ENCODE data around the gene KRT39. TPM values are rescaled to one million over a fixed set of nuclear protein-coding genes. Genes with fewer than 3 reads are reported as not detected.
"Not testable (repeated sequence)": the region's sequence is repeated elsewhere in the genome, so short reads cannot be mapped to it uniquely, and the experiment has no call there.

Gene KRT39
- polyA plus RNA-seq, 1 donor: not detected

GRCh38 chr17:41003926-41004325 lies 37.2 kb upstream of the KRT39 start:
- Histone ChIP-seq H3K27me3 (ENCODE audit: control insufficient read depth, insufficient read depth, low read length) (peaks cover 2% of the 10 kb centered on the region), H3K36me3 (ENCODE audit: control insufficient read depth, insufficient read depth, low read length) (no peaks in the 10 kb centered on the region), H3K4me3 (ENCODE audit: low read length) (no peak overlapping the region), H3K4me1 (ENCODE audit: control insufficient read depth, insufficient read depth, low read length) (no peaks in the 10 kb centered on the region), H3K27ac (ENCODE audit: low read length) (no peak overlapping the region), H3K9me3 (ENCODE audit: control insufficient read depth, low read depth, low read length) (no peaks in the 10 kb centered on the region)
- WGBS (ENCODE audit: insufficient coverage, low lambda C conversion rate): 73% methylated on average over 3 of the region's 4 CpGs
- no peak for DNase-seq

GRCh38 chr17:41002814-41003213 lies 36.1 kb upstream of the KRT39 start:
- WGBS (ENCODE audit: insufficient coverage, low lambda C conversion rate): no CpG with 5 or more reads among the region's 5 CpGs
- no peaks in the 10 kb centered on the region for H3K4me1 ChIP-seq (ENCODE audit: control insufficient read depth, insufficient read depth, low read length)
- H3K27ac ChIP-seq (ENCODE audit: low read length): no peak overlapping the region
- no peaks in the 10 kb centered on the region for H3K9me3 ChIP-seq (ENCODE audit: control insufficient read depth, low read depth, low read length)
- no peaks in the 10 kb centered on the region for H3K27me3 ChIP-seq (ENCODE audit: control insufficient read depth, insufficient read depth, low read length)
- DNase-seq: no peak
- H3K36me3 ChIP-seq (ENCODE audit: control insufficient read depth, insufficient read depth, low read length): no peaks in the 10 kb centered on the region
- no peak overlapping the region for H3K4me3 ChIP-seq (ENCODE audit: low read length)

- no peak for DNase-seq
- peaks cover 5% of the 10 kb centered on the region for H3K27me3 ChIP-seq (ENCODE audit: control insufficient read depth, insufficient read depth, low read length)
- no peaks in the 10 kb centered on the region for H3K36me3 ChIP-seq (ENCODE audit: control insufficient read depth, insufficient read depth, low read length)
- H3K4me3 ChIP-seq (ENCODE audit: low read length): no peak overlapping the region
- H3K4me1 ChIP-seq (ENCODE audit: control insufficient read depth, insufficient read depth, low read length): no peaks in the 10 kb centered on the region
- WGBS (ENCODE audit: insufficient coverage, low lambda C conversion rate): no CpG with 5 or more reads among the region's 4 CpGs
- H3K9me3 ChIP-seq (ENCODE audit: control insufficient read depth, low read depth, low read length): no peaks in the 10 kb centered on the region
- no peak overlapping the region for H3K27ac ChIP-seq (ENCODE audit: low read length)
These were observed 35.0 kb upstream of the KRT39 start for GRCh38 chr17:41001795-41002194.

- not testable (repeated sequence) for H3K27me3 ChIP-seq (ENCODE audit: control insufficient read depth, insufficient read depth, low read length); H3K9me3 ChIP-seq (ENCODE audit: control insufficient read depth, low read depth, low read length); H3K4me3 ChIP-seq (ENCODE audit: low read length); H3K27ac ChIP-seq (ENCODE audit: low read length); DNase-seq; H3K4me1 ChIP-seq (ENCODE audit: control insufficient read depth, insufficient read depth, low read length); H3K36me3 ChIP-seq (ENCODE audit: control insufficient read depth, insufficient read depth, low read length)
- WGBS (ENCODE audit: insufficient coverage, low lambda C conversion rate): no CpG with 5 or more reads among the region's 6 CpGs
These were observed 32.8 kb upstream of the KRT39 start, which contains the start of gene KRTAP3-2 for GRCh38 chr17:40999563-40999962. Gene KRTAP3-2 (minus strand): TSS chr17:40999906. CDS start chr17:40999853, 53 bp downstream.

GRCh38 chr17:40997361-40997760 lies 30.6 kb upstream of the KRT39 start:
- Histone ChIP-seq H3K36me3 (ENCODE audit: control insufficient read depth, insufficient read depth, low read length) (no peaks in the 10 kb centered on the region), H3K4me3 (ENCODE audit: low read length) (no peak overlapping the region), H3K9me3 (ENCODE audit: control insufficient read depth, low read depth, low read length) (no peaks in the 10 kb centered on the region), H3K27me3 (ENCODE audit: control insufficient read depth, insufficient read depth, low read length) (peaks cover 5% of the 10 kb centered on the region), H3K4me1 (ENCODE audit: control insufficient read depth, insufficient read depth, low read length) (no peaks in the 10 kb centered on the region), H3K27ac (ENCODE audit: low read length) (no peak overlapping the region)
- no peak for DNase-seq
- 94% methylated on average over 2 of the region's 2 CpGs for WGBS (ENCODE audit: insufficient coverage, low lambda C conversion rate)

GRCh38 chr17:40996829-40997228 lies 30.1 kb upstream of the KRT39 start:
- Histone ChIP-seq H3K4me3 (ENCODE audit: low read length) (no peak overlapping the region), H3K9me3 (ENCODE audit: control insufficient read depth, low read depth, low read length) (no peaks in the 10 kb centered on the region)

GRCh38 chr17:40995116-40995515 lies 28.4 kb upstream of the KRT39 start:
- DNase-seq: no peak
- no peaks in the 10 kb centered on the region for H3K9me3 ChIP-seq (ENCODE audit: control insufficient read depth, low read depth, low read length)
- no peak overlapping the region for H3K27ac ChIP-seq (ENCODE audit: low read length)
- H3K4me3 ChIP-seq (ENCODE audit: low read length): no peak overlapping the region
- H3K27me3 ChIP-seq (ENCODE audit: control insufficient read depth, insufficient read depth, low read length): peaks cover 5% of the 10 kb centered on the region
- H3K4me1 ChIP-seq (ENCODE audit: control insufficient read depth, insufficient read depth, low read length): no peaks in the 10 kb centered on the region
- WGBS (ENCODE audit: insufficient coverage, low lambda C conversion rate): no CpG with 5 or more reads among the region's 1 CpG
- H3K36me3 ChIP-seq (ENCODE audit: control insufficient read depth, insufficient read depth, low read length): no peaks in the 10 kb centered on the region

More at GRCh38 chr17:40996829-40997228, 30.1 kb upstream of the KRT39 start:
- Histone ChIP-seq H3K4me1 (ENCODE audit: control insufficient read depth, insufficient read depth, low read length) (no peaks in the 10 kb centered on the region), H3K27me3 (ENCODE audit: control insufficient read depth, insufficient read depth, low read length) (peaks cover 5% of the 10 kb centered on the region), H3K36me3 (ENCODE audit: control insufficient read depth, insufficient read depth, low read length) (no peaks in the 10 kb centered on the region), H3K27ac (ENCODE audit: low read length) (no peak overlapping the region)
- DNase-seq: no peak
- 95% methylated on average over 3 of the region's 4 CpGs for WGBS (ENCODE audit: insufficient coverage, low lambda C conversion rate)

- H3K4me3 ChIP-seq (ENCODE audit: low read length): no peak within 1 kb of the TSS
- H3K36me3 ChIP-seq (ENCODE audit: control insufficient read depth, insufficient read depth, low read length): no peaks in the 10 kb centered on the region
- peaks cover 5% of the 10 kb centered on the region for H3K27me3 ChIP-seq (ENCODE audit: control insufficient read depth, insufficient read depth, low read length)
- H3K4me1 ChIP-seq (ENCODE audit: control insufficient read depth, insufficient read depth, low read length): no peaks in the 10 kb centered on the region
- DNase-seq: no peak
- H3K9me3 ChIP-seq (ENCODE audit: control insufficient read depth, low read depth, low read length): no peaks in the 10 kb centered on the region
- H3K27ac ChIP-seq (ENCODE audit: low read length): no peak within 1 kb of the TSS
- no CpG with 5 or more reads among the region's 4 CpGs for WGBS (ENCODE audit: insufficient coverage, low lambda C conversion rate)
These were observed 27.1 kb upstream of the KRT39 start, which contains the start of gene KRTAP3-3 for GRCh38 chr17:40993839-40994238. Gene KRTAP3-3 (minus strand): TSS chr17:40994164. CDS start chr17:40994097, 67 bp downstream.

- no peak for DNase-seq
- 94% methylated on average over 2 of the region's 2 CpGs for WGBS (ENCODE audit: insufficient coverage, low lambda C conversion rate)
These were observed 26.3 kb upstream of the KRT39 start for GRCh38 chr17:40993084-40993483.

GRCh38 chr17:40992666-40993065 lies 25.9 kb upstream of the KRT39 start:
- Histone ChIP-seq H3K36me3 (ENCODE audit: control insufficient read depth, insufficient read depth, low read length) (no peaks in the 10 kb centered on the region), H3K27me3 (ENCODE audit: control insufficient read depth, insufficient read depth, low read length) (peaks cover 4% of the 10 kb centered on the region), H3K27ac (ENCODE audit: low read length) (no peak overlapping the region), H3K4me1 (ENCODE audit: control insufficient read depth, insufficient read depth, low read length) (no peaks in the 10 kb centered on the region), H3K9me3 (ENCODE audit: control insufficient read depth, low read depth, low read length) (no peaks in the 10 kb centered on the region), H3K4me3 (ENCODE audit: low read length) (no peak overlapping the region)
- peak in 1 of 2 donors; percentile 6 for DNase-seq
- WGBS (ENCODE audit: insufficient coverage, low lambda C conversion rate): 92% methylated on average over 1 of the region's 3 CpGs

More at GRCh38 chr17:40993084-40993483, 26.3 kb upstream of the KRT39 start:
- Histone ChIP-seq H3K36me3 (ENCODE audit: control insufficient read depth, insufficient read depth, low read length) (no peaks in the 10 kb centered on the region), H3K4me3 (ENCODE audit: low read length) (no peak overlapping the region), H3K9me3 (ENCODE audit: control insufficient read depth, low read depth, low read length) (no peaks in the 10 kb centered on the region), H3K27ac (ENCODE audit: low read length) (no peak overlapping the region), H3K27me3 (ENCODE audit: control insufficient read depth, insufficient read depth, low read length) (peaks cover 5% of the 10 kb centered on the region), H3K4me1 (ENCODE audit: control insufficient read depth, insufficient read depth, low read length) (no peaks in the 10 kb centered on the region)

- H3K4me3 ChIP-seq (ENCODE audit: low read length): no peak overlapping the region
- DNase-seq: no peak
- H3K27ac ChIP-seq (ENCODE audit: low read length): no peak overlapping the region
- WGBS (ENCODE audit: insufficient coverage, low lambda C conversion rate): 77% methylated on average over 4 of the region's 8 CpGs
- peaks cover 5% of the 10 kb centered on the region for H3K27me3 ChIP-seq (ENCODE audit: control insufficient read depth, insufficient read depth, low read length)
- no peaks in the 10 kb centered on the region for H3K9me3 ChIP-seq (ENCODE audit: control insufficient read depth, low read depth, low read length)
- H3K4me1 ChIP-seq (ENCODE audit: control insufficient read depth, insufficient read depth, low read length): no peaks in the 10 kb centered on the region
- H3K36me3 ChIP-seq (ENCODE audit: control insufficient read depth, insufficient read depth, low read length): no peaks in the 10 kb centered on the region
These were observed 20.2 kb upstream of the KRT39 start for GRCh38 chr17:40986920-40987319.

Measured in large intestine (tissue), 3 donors.